ENCODE measurements around the gene PTH2. TPM values are rescaled to one million over a fixed set of nuclear protein-coding genes. Genes with fewer than 3 reads are reported as not detected.

PTH2 gene
- total RNA-seq, 1 experiment from 2014 or later, result 0.96 TPM

DNA sequence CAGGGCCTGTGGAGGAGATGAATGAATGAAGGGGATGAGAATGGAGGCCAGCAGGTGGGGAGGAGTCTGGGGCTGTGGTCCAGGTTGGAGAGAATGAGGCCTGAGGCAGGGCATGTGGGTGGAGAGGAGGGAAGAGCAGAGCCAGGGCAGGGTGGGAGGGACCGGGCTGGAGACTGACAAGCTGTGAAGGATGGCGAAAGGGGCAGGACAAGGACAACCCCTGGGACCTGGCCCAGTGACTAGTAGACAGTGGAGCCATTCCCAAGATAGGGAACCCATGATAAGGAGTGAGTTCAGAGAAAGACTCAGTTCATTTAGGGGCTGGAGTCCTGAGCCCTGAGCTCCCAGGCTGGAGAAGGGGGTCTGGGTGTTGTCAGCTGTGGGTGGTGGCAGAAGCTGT is 3.0 kb downstream of the PTH2 start:
- Mint-ChIP-seq H3K4me3 (peak overlapping the region in 1 of 2 experiments; percentile 16; a peak in 1 of 5 replicates), H3K27me3 (ENCODE audit: low read depth) (peaks cover 54% of the 10 kb centered on the region), H3K36me3 (ENCODE audit: insufficient read depth in 1 of 3, low read depth in 3 of 3) (no peaks in the 10 kb centered on the region; a peak in 2 of 7 replicates), H3K9me3 (peaks cover 0 to 9% of the 10 kb centered on the region in 2 experiments; a peak in 2 of 5 replicates), H3K4me1 (peaks cover 57 to 75% of the 10 kb centered on the region in 2 experiments), H3K27ac (peak overlapping the region; percentile 11 to 84 (median 78); a peak in 4 of 7 replicates)
- Histone ChIP-seq H3K4me2 (ENCODE audit: insufficient read depth, insufficient read length, low read length) (no peak overlapping the region), H3K9ac (ENCODE audit: extremely low read depth, insufficient read length, low read length) (no peak overlapping the region), H2BK15ac (ENCODE audit: low read depth, low read length) (no peak overlapping the region), H2AK5ac (ENCODE audit: insufficient read length, low read length) (no peak overlapping the region), H3K9me3 (ENCODE audit: control insufficient read depth, low read depth, low read length) (no peaks in the 10 kb centered on the region), H4K8ac (replicated peaks; ENCODE audit: insufficient read length, low read depth, low read length) (no peak overlapping the region), H3K27ac (ENCODE audit: insufficient read length, low read depth, low read length) (no peak overlapping the region), H3T11ph (ENCODE audit: low read length) (no peak overlapping the region), H2BK5ac (ENCODE audit: insufficient read length, low read length) (no peak overlapping the region), H2BK12ac (ENCODE audit: insufficient read length, low read depth, low read length) (no peak overlapping the region), H3K14ac (ENCODE audit: insufficient read depth, low read length) (no peak overlapping the region), H3K4me1 (ENCODE audit: insufficient read depth, low read length) (peaks cover 2% of the 10 kb centered on the region; the same call in 1 of the 2 replicates), H3K23ac (ENCODE audit: insufficient read length, low read depth, low read length) (no peak overlapping the region), H2BK20ac (ENCODE audit: low read depth, low read length, poor library complexity, severe bottlenecking) (no peak overlapping the region), H3K56ac (ENCODE audit: insufficient read length, low read depth, low read length) (no peak overlapping the region), H4K20me1 (ENCODE audit: control insufficient read depth, insufficient read depth, insufficient read length) (no peaks in the 10 kb centered on the region), H2BK120ac (ENCODE audit: low read depth, low read length, poor library complexity, severe bottlenecking) (no peak overlapping the region), H4K91ac (ENCODE audit: insufficient read length, low read depth, low read length) (no peak overlapping the region), H3K4ac (ENCODE audit: low read depth, low read length) (no peak overlapping the region), H2AFZ (ENCODE audit: low read length) (no peak overlapping the region), H3K18ac (ENCODE audit: insufficient read length, low read depth, low read length) (no peak overlapping the region), H3K79me2 (ENCODE audit: insufficient read depth, low read length) (no peaks in the 10 kb centered on the region), H4K5ac (ENCODE audit: insufficient read length, low read depth, low read length) (no peak overlapping the region), H3K27me3 (ENCODE audit: insufficient read depth, low read length) (peaks cover 25% of the 10 kb centered on the region; the same call in 1 of the 2 replicates), H3K23me2 (ENCODE audit: insufficient read length, low read depth, low read length, poor library complexity, severe bottlenecking) (peaks cover 13% of the 10 kb centered on the region), H3K79me1 (ENCODE audit: insufficient read depth, low read depth, low read length, poor library complexity, severe bottlenecking) (no peaks in the 10 kb centered on the region)
- no peak for DNase-seq
- no CpG with 5 or more reads among the region's 2 CpGs for WGBS (ENCODE audit: extremely low coverage, insufficient read length, low lambda C conversion rate)
- no peak for TF ChIP-seq CTCF (conservative IDR thresholded peaks at IDR 0.05)
